DMS153 treated with DMSO at 0.1 percent for 48 hours (cell line): ENCODE data around the gene FGF7.
"Not testable (repeated sequence)": the region's sequence is repeated elsewhere in the genome, so short reads cannot be mapped to it uniquely, and the experiment has no call there.

Source experiments
- DNase-seq: peaks from one replicate; lab custom pipeline; 2025; ENCODE audit not compliant: unreplicated experiment; lab: John Stamatoyannopoulos, UW

Gene FGF7

DNA sequence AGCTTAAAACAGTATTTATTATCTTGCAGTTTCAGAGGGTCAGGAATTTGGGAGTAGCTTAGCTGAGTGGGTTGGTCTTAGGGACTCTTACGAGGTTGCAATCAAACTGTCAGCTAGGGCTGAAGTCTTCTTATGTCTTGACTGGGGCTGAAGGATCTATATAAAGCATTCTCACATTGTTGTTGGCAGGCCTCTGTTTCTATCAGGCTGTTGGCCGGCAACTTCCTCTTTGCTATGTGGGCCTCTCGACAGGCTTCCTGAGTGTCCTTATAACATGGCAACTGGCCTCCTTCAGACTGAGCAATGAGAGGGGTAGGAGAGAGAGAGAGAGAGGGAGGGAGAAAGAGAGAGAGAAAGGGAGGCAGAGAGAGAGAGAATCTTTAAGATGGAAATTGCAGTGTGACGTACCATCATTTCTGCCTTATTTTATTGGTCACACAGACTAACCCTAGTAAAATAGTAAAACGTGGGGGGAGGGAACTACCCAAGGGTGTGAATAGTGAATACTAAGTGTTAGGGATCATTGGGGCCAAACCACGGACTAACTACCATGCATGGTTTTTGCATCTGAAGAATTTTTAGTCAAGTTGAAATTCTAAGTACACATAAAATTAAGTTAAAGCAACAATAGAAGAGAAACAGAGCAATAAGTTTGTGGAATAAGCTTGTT is 16.1 kb downstream of the FGF7 start:
- DNase-seq, result no peak

DNA sequence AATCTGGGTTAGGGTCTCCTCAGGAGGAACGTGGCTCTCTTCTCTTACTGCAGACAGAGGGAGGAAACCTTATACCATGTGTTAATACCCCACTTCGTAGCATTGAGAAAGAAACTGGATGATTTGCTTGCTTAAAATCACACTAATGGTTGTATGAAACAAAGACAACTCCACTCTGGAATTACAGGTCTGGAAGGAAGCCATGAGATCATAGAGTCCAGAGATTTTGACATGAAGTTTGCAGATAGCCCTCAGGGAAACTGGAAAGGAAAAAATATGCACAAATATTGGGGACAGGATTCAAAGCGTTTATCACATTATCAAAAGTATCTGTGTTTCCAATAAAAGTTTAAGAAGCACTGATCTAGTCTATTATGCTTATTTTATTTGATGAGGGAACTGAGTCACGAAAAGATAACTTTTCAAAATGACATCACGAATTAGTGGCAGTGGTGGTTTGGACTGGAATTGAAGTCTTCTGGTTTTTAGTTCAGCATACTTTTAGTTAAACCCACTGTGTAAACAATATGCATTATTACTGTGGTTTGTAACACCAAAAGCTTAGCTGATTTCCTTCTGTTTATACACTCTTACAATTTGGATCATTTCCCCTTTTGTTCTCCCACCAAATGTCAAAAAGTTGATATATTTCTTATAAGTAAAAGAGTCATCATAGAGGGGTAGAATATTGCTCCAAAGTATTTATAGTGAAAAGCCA is 16.8 kb downstream of the FGF7 start:
- no peak for DNase-seq

DNA sequence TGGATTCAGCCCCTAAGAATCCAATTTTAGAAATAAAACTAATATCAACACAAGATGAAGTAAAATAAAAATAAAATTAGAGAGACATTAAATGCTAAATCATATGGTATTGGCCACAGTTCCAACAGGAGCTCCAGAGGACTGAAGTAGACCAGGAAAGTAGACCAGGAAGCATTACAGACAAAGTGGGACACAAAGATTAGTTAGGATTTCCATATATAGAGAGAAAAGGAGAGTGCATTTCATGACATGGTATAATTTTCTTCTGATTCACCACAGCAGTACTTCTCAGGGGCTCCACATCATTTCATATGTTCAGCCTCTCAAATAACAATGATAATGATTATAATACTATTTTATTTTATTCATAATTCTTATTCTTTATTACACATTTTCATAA is 18.3 kb downstream of the FGF7 start:
- no peak for DNase-seq

DNA sequence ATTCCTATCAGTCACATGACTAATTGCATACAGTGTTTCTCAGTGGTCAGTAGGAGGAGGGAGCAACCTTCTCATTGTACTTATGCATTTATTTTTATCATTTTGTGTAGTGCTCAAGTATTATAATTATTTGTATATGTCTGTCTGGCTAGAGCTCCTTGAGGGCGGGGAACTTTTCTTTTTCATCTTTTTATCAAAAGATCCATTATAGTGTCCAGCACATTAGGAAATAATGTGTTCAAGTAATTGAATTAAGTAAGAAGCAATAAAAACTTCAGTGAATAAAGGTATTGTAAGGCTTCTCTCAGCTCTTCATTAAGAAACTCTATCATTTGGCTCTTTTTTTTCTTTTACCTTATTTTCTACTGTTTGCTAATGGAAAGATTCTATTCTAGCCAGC is 18.8 kb downstream of the FGF7 start:
- no peak for DNase-seq

DNA sequence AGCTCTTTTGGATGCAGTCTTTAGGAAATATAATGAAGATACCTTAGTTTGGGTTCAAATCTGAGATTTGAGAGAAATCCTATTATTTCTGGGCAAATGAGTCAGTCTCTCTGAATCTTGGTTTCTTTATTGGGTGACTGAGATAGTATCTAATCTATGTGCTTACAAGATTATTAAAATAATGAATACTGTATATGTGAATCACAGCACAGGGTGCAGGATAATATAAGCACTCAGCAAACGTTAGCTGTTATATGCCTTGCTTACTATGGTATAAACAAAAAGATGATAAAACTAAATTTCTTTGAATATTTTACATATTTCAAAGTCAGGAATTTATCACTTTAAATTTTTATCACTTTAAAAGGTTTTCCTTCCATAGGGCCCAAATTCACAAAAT is 29.6 kb downstream of the FGF7 start:
- DNase-seq, result no peak

DNA sequence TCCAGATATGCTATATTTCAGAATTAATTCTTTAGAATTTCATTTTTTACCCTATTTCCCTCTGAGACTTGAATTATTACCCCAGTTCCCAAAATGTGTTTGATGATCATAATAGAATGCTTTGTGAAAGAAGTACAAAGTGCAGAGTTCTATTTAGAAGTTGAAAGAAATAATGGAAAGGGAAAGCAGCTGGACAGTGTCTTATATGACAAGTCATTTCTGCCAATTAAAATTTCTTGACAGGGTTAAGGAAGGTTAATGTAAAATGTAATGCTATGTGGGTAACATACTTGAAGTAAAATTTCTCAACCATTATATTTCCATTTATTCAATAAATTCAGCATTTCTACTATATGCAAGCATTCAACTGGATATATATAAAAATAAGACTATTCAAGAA is 33.1 kb downstream of the FGF7 start:
- no peak for DNase-seq

DNA sequence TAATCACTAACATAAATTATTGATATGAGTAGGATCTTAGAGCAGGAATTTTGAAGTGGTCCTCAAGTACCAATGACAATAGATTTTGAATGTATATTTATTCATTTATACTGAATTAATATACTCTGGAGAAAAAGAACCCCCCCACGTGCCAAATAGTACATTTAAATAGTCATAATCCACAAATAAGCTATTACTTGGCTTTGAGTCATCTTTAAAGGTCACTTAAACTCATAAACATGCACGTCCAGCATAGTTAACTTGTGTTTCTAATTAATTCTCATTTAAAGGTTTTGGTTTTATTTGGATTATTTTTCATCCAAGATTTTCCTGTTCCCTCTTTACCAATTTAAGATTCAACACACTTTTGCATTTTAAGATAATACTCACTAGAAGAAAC is 35.1 kb downstream of the FGF7 start:
- no peak for DNase-seq

DNA sequence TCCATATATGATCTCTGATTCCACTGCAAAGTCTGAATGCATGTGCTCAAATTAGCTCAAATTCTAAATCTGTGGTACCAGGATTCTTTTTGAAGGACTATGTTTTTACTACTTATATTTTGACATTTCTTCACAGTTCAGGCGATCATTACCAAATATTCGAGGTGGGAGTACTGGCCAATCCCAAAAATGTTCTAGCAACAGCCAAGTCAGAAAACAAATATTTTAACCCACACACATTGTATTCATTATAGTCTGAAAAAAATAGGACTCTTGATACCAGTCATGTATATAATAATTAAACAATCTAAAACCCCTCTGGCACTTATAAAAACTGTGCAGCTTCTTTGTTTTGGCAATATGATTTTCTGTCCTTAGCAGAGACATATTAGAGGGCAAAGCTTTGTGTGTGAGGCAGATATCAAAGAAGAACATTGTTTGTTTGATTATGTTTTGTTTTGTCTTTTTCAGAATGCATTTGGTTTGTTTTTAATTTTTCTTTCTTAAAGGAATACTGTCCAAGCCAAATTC is 37.4 kb downstream of the FGF7 start:
- no peak for DNase-seq

DNA sequence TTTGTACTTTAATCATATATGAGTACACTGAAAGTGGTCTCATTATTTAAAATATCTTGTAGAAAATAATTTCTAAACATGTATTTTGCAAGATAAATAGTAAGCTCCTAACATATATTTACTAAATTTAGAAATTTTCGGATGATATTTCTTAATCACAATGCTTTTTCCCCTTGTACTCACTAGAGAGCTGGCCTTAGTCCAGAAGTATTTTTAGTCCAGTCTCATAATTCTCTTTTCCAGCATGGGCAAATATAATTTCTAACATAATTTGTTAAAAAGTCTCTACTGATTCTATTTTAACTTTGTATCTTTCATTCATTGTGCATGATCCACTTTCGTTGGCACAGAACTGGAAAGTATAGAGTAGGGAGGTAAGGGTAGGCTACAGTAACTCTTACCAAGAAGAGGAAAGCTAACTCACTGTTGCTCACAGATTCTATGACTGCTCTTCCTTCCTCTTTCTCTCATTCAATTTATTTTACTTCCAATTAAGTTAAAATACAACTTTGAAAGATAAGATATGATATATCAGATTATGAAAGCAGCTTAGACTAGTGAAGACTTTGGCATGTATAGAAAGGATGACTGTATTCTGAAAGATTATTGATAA is 39.3 kb downstream of the FGF7 start:
- DNase-seq, result no peak

DNA sequence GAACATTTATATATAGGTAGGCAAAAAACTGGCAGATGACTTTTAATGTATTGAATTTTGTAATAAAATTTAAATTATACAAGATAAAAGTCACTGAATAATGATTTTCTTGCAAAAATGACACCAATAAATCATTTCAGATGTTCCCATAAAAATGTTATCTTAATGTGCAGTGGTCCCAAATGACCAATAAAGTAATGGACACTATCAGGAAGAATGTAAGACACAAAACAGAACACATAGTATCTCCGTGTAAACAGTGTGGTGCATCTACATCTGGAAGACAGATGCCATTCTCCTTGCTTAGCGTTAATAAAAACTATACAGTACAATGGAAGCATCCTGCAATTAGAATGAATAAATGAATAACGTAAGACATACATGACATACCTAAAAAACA is 41.5 kb downstream of the FGF7 start:
- no peak for DNase-seq

DNA sequence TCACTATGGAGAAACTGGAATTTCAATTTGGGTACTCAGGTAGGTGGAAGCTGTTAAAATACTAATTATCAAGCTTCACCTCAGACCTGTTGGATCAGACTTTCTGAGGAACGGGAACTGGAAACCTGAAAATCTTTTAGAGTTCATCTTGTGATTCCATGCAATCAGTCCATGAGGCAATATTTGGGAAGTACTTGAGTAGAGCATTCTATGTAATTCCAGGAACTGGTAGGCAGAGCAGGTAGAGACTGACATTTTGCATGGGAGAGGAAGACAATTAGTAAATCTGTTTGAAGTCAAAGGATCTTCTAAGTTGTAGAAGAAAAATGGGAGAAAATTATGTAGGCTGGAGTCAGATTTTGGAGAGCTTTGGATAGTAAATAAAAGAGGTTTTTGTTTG is 43.1 kb downstream of the FGF7 start:
- no peak for DNase-seq

DNA sequence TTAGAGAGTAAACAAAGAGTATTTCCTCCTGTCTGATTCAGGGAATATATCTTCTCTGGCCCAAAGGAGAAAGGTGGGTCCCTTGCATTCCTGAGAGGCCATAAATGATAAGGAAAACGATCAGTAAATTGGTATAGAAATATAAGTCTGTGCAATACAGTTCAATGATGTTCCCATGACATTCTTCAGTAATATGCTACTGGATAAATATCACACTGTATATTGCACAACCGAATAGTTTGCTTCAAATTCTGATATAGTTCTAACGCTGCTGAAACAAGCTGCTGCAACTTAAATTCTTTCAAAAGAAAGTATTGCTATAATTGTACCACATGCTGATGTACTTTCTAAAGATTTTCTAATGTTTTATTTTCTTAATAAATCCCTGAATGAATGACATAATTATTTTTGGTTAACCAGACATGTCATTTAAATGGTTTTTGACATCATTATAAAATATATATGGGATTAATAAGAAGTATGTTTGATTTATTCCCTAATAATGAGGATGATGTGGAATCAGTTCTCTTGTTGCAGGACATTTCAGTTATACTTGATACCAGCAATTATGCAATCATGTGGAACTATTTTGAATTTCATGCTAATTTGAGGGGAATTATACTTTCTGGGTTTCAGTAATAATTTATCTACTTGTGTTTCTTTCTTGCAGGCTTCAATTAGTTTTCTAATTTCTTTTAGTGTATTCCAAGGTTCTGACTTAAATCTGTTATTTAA is 44.9 kb downstream of the FGF7 start:
- DNase-seq, result no peak

DNA sequence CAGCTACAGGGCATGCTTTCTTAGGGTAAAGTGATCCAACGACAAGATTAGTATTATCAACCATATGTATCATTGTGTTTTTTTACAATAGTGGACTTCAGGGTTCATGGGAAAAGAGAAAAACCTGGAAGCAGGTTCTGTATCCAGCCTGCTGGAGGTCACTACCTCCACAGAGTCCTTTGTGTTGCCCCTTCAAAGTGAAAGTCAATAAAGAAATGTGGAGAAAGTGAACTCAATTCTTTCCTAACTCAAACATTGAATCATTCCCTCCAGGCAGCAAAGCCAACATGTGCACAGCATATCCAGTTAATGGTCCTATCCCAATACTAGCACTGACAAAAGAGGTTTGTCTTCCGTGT is 45.4 kb downstream of the FGF7 start:
- no peak for DNase-seq

DNA sequence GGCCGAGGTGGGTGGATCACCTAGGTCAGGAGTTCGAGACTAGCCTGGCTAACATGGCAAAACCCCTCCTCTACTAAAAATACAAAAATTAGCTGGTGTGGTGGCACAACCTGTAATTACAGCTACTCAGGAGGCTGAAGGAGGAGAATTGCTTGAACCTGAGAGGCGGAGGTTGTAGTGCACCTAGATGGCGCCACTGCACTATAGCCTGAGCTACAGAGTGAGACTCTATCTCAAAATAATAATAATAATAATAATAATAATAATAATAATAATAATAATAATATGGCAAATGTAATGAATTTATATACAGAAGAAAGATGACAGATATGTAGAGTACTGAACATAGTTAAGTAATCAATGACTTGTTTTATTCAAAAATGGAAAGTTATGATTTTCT is 48.2 kb downstream of the FGF7 start:
- not testable (repeated sequence) for DNase-seq

DNA sequence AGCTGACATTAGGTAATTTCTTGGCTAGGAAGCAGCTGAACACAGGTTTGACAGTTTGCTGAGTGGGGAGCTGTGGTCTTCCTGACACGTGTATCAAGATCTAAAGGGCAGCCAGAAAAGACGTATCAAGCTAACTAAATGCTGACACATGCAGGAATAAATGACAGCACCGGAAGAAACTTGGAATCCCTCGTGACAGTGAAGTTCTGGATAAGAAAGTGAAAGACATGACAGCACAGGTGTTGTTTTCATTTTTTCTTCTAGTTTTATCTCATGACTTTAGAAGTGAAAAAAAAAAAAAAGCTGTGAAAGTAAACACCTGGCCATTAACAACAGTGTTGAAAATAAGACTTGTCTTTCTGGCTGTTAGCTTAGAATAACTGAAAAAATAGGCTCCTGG is 48.7 kb downstream of the FGF7 start:
- no peak for DNase-seq

DNA sequence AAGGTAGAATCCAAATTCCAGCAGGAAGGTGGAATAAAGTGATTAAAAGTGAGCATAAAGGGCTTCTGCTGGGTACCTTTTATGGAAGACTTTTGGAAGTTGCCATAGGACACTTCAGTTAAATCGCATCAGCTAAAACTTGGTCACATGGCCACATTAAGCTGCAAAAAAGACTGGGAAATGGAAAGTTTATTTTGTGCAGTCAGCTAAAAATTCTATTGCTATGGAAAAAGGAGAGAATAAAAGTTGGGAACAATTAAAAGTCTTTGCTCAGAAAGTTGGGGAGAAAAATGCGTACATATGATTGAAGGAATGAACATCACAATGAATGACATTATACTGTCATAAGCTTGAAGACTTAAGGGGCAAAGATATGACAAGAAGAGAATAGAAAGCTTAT is 49.3 kb downstream of the FGF7 start:
- no peak for DNase-seq

DNA sequence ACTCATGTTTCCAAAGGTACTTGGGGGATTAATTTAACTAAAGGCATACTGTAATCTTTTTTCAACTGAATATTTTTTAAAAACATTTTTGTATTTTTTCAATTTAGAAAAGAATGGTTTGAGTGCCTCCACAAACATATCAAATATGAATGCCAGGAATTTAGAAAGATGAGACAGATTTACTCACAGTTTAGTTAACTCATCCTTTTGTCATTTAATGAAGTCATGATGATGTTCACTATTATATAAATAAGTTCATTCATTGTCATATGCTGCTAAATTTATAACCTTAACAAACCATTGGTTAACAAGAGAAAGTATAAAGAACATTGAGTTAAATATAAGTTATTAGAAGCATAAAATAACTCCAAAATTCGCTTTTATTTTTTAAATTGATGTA is 50.0 kb downstream of the FGF7 start:
- no peak for DNase-seq

DNA sequence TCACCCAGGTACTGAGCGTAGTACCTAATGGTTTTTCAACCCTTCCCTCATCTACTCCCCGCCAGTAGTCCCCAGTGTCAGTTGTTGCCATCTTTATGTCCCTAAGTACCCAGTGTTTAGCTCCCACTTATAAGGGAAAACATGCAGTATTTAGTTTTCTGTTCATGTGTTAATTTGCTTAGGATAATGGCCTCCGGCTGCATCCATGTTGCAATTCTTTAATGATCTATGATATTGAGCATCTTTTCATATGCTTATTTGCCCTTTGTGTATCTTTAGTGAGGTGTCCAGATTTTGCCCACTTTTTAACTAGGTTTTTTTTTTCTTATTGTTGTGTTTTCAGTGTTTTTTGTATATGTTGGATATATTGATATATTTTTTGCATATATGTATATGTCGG is 55.0 kb downstream of the FGF7 start:
- DNase-seq, result not testable (repeated sequence)

DNA sequence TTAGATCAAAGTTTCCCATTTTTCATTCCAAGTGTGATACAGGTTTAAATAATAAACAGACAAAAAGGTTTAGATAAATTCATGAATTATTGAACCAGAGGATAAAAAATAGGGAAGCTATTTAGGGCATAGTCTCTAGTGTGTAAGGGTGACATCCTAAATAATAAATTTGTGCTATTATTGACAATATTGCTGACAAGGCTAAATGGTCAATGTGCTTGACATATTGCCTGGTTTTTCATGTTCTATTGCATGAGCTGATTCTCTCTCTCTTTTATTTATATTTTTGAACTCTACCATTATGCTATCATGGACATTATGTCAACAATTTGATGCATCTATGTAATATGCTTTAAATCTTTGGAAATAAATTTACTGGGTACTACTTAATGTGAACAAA is 55.9 kb downstream of the FGF7 start:
- DNase-seq, result not testable (repeated sequence)

DNA sequence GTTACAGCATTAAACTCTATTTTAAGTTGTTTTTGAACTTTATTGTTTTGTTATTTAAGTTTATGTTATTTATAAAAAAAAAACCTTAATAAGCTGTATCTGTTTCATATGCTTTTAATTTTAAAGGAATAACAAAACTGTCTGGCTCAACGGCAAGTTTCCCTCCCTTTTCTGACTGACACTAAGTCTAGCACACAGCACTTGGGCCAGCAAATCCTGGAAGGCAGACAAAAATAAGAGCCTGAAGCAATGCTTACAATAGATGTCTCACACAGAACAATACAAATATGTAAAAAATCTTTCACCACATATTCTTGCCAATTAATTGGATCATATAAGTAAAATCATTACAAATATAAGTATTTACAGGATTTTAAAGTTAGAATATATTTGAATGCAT is 62.4 kb downstream of the FGF7 start:
- DNase-seq, result not testable (repeated sequence)

DNA sequence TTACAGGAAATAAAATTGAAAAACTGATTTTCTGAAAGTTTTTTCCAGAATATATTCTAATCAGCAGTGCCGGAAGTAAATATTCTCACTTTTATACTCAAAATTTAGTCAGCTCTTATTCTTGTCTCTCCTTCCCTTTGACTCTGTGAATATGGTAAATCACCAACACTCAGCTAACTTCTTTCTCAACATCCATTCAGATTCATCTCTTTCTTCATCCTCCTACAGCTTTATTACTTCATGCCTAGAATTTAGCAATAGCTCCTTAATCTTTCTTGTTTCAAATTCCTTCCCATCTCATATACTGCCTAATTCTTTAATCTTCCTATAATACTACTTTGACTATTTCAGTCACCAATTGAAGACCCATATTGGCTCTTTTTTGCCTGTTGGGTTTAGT is 67.9 kb downstream of the FGF7 start:
- DNase-seq, result no peak

DNA sequence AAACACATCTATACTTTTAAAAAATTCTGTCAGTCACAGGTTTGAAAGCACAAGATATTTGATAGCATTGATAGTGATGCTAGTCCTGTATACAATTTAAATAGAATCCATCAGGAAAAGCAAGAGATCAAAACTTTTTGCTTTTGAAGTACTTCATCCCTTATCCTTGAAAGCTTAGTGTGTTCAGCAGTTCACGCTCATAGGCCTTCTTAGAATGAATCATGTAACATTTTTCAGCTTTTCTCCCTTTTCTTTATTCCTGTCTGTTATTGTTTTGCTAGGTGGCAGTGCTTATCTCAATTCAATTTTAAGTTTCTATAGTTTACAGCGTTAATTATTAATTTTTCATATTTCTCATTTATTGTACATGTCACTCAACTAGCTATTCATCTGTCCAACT is 69.1 kb downstream of the FGF7 start:
- DNase-seq, result no peak
